ENCODE measurements around the gene FKBP7. TPM values are rescaled to one million over a fixed set of nuclear protein-coding genes. Genes with fewer than 3 reads are reported as not detected.

Gene FKBP7
- total and polyA plus RNA-seq, 7 donors, result 2.1 to 5.6 (median 3.1) TPM

- peak overlapping the region; percentile 97 for H3K4me3 ChIP-seq
- peak; percentile 34 to 65 (median 43) for ATAC-seq
- H3K36me3 ChIP-seq (ENCODE audit: insufficient read depth in 1 of 2, low read depth in 1 of 2), result peaks cover 4 to 37% of the 10 kb centered on the region in 2 donors
- H3K9me3 ChIP-seq, result no peaks in the 10 kb centered on the region
- DNase-seq, result peak in 1 of 2 donors; percentile 83
- 0% methylated on average over 9 to 25 of the region's 25 CpGs for WGBS, 3 donors
- peaks cover 35% of the 10 kb centered on the region for H3K4me1 ChIP-seq
- peak overlapping the region; percentile 100 for H3K27ac ChIP-seq
- intact Hi-C loops (cut with DNase I), result no loop called here
- TF ChIP-seq, protein P1, sequence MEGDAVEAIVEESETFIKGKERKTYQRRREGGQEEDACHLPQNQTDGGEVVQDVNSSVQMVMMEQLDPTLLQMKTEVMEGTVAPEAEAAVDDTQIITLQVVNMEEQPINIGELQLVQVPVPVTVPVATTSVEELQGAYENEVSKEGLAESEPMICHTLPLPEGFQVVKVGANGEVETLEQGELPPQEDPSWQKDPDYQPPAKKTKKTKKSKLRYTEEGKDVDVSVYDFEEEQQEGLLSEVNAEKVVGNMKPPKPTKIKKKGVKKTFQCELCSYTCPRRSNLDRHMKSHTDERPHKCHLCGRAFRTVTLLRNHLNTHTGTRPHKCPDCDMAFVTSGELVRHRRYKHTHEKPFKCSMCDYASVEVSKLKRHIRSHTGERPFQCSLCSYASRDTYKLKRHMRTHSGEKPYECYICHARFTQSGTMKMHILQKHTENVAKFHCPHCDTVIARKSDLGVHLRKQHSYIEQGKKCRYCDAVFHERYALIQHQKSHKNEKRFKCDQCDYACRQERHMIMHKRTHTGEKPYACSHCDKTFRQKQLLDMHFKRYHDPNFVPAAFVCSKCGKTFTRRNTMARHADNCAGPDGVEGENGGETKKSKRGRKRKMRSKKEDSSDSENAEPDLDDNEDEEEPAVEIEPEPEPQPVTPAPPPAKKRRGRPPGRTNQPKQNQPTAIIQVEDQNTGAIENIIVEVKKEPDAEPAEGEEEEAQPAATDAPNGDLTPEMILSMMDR (IDR thresholded peaks at IDR 0.05), result no peak
- H3K27me3 ChIP-seq (ENCODE audit: insufficient read depth in 3 of 3, low read length in 2 of 3), result peaks cover 0 to 2% (median 0%) of the 10 kb centered on the region in 3 donors
These were observed 28.0 kb downstream of the FKBP7 start for GRCh38 chr2:178450524-178450773.

DNA sequence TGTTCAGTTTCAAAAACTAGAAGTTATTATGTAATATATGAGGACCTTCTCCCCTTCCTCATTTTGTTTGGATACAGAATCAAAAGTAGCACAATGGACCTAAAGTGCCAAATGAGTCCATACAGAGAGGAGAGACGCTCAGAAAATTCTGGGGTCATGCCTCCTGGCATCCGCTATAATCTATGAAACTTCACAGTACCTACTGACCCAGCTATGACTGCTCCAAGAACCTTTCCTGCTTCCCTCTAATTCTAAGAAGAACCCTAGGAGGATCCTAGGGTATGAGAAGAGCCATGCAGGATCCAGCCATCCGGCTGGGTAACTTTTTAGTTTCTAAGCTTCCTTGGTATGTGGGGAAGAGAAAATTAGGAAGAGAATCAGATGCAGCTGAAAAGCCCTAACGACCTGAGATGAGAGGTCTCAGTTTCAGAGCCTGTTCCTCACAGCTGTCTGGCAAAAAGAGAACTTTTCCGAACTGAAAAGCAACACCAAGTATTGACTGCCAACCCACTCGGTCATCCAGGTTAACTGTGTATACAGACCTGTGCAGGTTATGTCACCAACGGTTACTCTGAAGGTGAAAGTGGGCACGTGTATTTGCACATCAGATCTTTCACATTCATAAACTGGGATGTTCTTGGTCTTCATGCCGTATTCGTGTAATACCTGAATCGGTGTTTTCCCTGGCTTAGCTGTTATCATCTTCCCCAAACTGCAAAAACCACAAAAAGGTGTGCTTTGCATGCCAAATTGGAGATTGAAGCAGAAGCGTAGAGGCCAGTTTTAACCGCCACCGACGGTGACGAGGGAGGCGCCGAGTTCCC lies 28.5 kb downstream of the FKBP7 start:
- ATAC-seq, result no peak
- no peak for DNase-seq
- TF ChIP-seq, protein P1 (IDR thresholded peaks at IDR 0.05), result no peak
- peaks cover 4 to 43% of the 10 kb centered on the region in 2 donors for H3K36me3 ChIP-seq (ENCODE audit: insufficient read depth in 1 of 2, low read depth in 1 of 2)
- peaks cover 0 to 2% (median 0%) of the 10 kb centered on the region in 3 donors for H3K27me3 ChIP-seq (ENCODE audit: insufficient read depth in 3 of 3, low read length in 2 of 3)
- intact Hi-C loops (cut with DNase I), result no loop called here
- WGBS, 3 donors, result 1 to 3% (median 3%) methylated on average over 18 of the region's 18 CpGs
- no peaks in the 10 kb centered on the region for H3K9me3 ChIP-seq
- peak overlapping the region; percentile 97 for H3K4me3 ChIP-seq
- peak overlapping the region; percentile 100 for H3K27ac ChIP-seq
- H3K4me1 ChIP-seq, result peaks cover 35% of the 10 kb centered on the region

- Histone ChIP-seq H3K27ac (peak overlapping the region; percentile 100), H3K9me3 (no peaks in the 10 kb centered on the region), H3K4me1 (peaks cover 35% of the 10 kb centered on the region), H3K36me3 (ENCODE audit: insufficient read depth in 1 of 2, low read depth in 1 of 2) (peaks cover 4 to 51% of the 10 kb centered on the region in 2 donors), H3K4me3 (peak overlapping the region; percentile 97), H3K27me3 (ENCODE audit: insufficient read depth in 3 of 3, low read length in 2 of 3) (peaks cover 0 to 2% (median 0%) of the 10 kb centered on the region in 3 donors)
- intact Hi-C loops (cut with DNase I), result no loop called here
- 70 to 77% (median 73%) methylated on average over 4 of the region's 4 CpGs for WGBS, 3 donors
- ATAC-seq, result no peak
- TF ChIP-seq, protein P1 (IDR thresholded peaks at IDR 0.05), result no peak
- no peak for DNase-seq
These were observed 29.3 kb downstream of the FKBP7 start for GRCh38 chr2:178448968-178449661.

DNA sequence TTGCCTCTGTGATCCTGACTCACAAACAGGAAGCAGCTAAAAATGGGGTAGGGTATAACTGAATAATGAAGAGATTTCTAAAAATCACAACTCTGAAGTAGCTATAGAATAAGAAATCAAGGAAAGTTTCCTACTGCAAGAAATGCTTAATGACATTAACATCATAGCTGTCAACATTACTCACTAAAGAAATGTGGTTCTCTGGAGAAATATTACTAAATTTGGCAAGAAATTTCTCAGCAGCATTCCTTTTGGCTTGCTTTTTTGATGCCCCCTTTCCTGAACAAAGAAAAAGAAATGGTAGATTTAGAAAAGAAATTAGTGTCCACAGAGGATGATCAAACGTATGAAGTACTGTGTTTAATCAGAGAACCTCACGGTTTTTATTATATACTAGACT lies 37.0 kb downstream of the FKBP7 start:
- ATAC-seq, result no peak
- no peaks in the 10 kb centered on the region for H3K9me3 ChIP-seq
- no peak for DNase-seq
- TF ChIP-seq, protein P1 (IDR thresholded peaks at IDR 0.05), result no peak
- H3K27ac ChIP-seq, result no peak overlapping the region
- intact Hi-C loops (cut with DNase I), result no loop called here
- no peaks in the 10 kb centered on the region for H3K27me3 ChIP-seq (ENCODE audit: insufficient read depth in 3 of 3, low read length in 2 of 3)
- no peaks in the 10 kb centered on the region for H3K4me1 ChIP-seq
- 88 to 92% (median 90%) methylated on average over 2 of the region's 2 CpGs for WGBS, 3 donors
- peaks cover 9 to 100% of the 10 kb centered on the region in 2 donors for H3K36me3 ChIP-seq (ENCODE audit: insufficient read depth in 1 of 2, low read depth in 1 of 2)
- no peak overlapping the region for H3K4me3 ChIP-seq
